GM18870 (cell line): ENCODE measurements around the gene CUX1.
"Not testable (repeated sequence)": the region's sequence is repeated elsewhere in the genome, so short reads cannot be mapped to it uniquely, and the experiment has no call there.

ENCODE experiments used
- ATAC-seq: cut with Tn5 transposase; IDR thresholded peaks from one replicate; pipeline ENCODE4 v1.9.1; 2021; ENCODE audit warnings: moderate library complexity; ENCODE audit not compliant: unreplicated experiment

The CUX1 gene

DNA sequence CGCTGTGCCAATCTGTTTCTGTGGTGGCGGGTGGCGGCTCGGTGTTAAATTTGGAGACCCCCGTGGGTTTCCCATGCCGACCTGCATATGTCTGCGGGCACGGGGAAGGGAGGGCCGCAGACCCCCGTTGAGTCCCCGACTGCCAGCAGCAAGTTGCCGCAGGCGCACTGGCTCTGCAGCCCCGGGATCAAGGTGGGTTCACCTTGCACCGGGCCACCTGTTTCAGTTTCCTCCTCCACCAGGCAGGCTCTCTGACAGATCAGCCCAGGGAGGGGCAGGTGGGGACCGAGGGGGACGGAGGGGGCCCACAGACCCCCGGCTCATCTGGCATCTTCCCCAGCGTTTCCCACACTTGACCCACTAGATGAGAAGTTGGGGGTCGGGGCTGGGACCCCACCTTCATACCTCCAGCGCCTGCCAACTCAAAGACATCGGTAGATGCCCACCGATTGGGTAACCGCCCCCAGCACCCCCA is 95.9 kb downstream of the CUX1 start:
- ATAC-seq = no peak

DNA sequence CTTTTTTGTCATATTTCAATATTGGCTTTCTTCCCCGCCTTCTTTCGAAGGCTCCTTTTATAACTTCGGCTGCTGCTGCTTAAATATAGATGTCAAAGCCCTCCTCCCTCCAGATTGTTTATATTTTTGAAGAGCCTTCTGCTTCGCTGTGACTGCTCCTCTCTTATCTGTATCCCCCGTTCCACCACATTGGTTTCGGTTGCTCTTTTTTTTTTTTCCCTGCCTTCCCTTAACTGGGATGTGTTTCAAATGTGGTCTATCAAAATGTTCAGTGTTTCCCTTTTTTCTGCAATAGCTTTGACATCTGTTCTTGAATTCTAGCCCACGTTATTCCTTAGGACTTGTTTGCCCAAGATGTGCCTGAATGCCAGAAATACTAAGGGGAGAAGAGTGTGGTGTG is 96.4 kb downstream of the CUX1 start:
- ATAC-seq = no peak

DNA sequence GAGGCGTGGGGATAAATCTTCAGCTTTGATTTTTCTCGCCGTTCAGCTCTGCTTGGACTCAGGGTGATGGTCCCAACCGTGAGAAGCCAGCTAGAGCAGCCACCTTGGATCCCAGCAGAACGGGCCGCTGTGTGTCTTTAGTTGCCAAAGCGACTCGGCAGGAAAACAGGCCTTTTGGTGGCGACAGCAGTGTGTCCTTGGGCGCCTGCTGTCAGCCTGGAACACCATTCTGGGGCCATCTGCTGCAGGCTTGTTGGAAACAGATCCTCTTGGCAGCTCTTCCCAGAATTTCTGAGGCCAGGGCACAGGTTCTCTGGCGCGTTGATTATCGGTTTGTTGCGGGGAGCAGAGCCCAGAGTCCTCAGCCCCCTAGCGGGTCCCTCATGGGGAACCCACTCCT is 97.6 kb downstream of the CUX1 start:
- ATAC-seq = no peak

- no peak for ATAC-seq
Measured at GRCh38 chr7:101916041-101916800, 98.8 kb downstream of the CUX1 start.

GRCh38 chr7:101916876-101917275 is 99.5 kb downstream of the CUX1 start:
- no peak for ATAC-seq

DNA sequence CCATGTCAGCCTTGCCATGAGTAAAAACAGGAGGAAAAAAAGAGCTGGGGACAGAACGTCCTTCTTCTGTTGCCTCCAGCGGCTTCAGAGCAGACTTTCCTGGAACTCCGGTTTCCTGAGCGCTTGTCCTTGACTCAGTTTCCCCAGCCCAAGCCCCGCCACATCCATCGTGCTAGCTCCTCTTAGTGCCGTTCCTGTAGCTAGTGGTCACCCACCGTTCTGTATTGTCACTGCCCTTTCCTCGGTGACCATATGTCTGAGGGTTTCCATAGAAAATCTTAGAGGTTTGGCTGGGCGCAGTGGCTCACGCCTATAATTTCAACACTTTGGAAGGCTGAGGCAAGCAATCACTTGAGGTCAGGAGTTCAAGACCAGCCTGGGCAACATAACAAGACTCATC is 100.1 kb downstream of the CUX1 start:
- no peak for ATAC-seq

DNA sequence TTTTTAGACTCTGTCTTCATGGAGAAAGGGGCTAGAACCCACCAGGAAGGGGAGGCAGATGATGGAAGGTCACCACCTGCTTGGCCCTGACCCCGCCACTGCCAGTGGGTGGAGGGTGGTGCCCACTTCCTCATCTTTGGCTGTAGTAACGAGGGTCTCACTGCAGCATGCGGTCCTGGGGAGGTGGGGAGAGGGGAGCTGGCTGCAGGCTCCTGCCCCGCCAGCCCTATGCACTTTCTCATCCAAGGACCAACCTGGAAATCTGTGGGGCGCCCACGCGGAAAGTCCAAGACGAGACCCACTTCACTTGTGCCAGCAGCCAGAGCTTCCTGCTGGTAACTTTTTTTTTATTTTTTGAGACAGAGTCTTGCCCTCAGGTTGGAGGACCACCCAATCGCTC is 101.0 kb downstream of the CUX1 start:
- no peak for ATAC-seq

DNA sequence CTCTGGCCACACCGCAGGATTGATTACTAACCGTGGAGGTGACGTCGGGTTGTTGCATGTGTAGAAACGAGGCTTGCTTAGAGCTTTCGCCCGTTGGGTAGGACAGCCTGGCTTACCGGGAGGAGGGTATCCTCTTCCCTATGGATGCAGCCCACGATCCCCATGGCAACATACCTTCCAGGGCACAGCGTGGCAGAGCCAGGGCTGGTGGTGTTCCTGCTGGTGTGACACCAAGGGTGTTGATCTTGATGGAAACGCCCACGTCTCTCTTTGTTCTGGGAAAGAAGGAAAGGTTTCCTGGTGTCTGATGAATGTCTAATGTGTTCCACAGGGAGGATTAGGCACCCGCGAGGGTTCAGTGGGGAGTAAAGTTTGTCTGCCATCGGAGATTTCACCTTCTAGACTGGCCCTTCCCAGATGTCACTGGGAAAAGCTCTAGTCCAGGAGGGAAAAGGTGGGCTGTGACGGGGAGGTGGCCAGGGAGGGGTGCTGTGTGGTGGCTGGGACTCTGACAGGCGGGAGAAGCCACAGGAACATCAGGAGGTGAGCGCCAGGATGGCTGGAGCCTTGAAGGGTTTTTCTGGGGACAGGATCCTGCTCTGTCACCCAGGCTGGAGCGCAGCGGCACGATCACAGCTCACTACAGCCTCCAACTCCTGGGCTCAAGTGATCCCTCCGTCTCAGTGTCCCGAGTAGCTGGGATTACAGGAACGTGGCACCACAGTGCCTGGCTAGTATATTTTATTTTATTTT is 102.1 kb downstream of the CUX1 start:
- no peak for ATAC-seq

GRCh38 chr7:101921061-101921460 is 103.6 kb downstream of the CUX1 start:
- ATAC-seq = no peak

GRCh38 chr7:101921546-101922489 is 104.4 kb downstream of the CUX1 start:
- ATAC-seq = not testable (repeated sequence)

GRCh38 chr7:101922631-101923601 is 105.5 kb downstream of the CUX1 start:
- ATAC-seq = no peak

DNA sequence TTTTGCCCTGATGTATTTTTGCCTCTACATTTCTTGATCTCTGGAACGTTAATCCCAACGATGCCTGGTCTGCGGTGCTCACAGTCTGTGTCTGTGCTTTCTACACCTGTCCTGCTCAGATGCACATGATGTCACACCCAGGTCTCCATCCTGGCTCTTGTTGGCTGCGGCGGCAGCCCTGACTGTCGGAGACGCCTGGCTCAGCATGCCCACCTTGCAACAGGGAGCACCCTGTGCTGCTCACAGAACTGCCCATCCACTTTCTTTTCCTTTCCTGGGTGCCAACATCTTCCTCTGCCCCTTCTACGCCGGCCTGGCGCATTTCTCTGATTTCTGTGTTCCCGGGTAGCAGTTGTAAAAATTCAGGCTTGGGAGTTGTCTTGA is 106.2 kb downstream of the CUX1 start:
- no peak for ATAC-seq

DNA sequence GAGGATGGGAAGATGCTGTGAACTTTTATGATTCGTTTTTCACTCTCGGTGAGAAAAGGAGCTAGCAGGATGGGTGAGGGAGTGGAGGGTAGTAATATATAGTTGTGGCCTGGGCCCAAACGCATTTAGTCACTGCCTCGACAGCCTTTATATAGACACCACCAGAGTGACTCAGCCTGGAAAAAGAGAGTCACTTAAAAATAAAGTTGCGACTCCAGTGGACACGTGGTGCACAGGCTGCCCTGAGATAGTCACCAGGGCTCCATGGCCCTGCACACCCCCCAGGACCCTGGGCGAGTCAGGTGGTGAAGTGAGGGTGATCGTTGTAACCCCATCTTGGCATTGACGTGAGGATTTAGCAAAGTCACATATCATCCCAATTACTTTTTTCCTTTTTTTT is 106.7 kb downstream of the CUX1 start:
- no peak for ATAC-seq

DNA sequence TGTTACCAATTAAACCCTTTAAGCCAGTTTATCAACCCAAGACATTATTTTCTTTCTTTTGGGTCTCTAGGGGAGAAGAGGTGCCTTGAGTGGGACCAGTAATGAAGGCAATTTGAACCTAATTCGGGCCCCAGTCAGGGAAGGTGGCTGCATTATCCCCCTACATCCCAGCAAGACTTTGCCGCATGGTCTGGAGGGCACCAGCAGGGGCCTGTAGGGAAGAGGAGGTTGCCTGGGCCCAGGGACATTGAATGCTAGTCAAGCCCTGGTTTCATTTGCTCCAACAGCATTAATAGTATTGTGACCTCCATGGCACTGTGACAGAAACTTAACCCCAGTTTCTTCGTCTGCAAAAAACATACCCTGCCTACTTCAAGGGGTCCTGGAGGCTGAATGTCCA is 108.8 kb downstream of the CUX1 start:
- no peak for ATAC-seq

DNA sequence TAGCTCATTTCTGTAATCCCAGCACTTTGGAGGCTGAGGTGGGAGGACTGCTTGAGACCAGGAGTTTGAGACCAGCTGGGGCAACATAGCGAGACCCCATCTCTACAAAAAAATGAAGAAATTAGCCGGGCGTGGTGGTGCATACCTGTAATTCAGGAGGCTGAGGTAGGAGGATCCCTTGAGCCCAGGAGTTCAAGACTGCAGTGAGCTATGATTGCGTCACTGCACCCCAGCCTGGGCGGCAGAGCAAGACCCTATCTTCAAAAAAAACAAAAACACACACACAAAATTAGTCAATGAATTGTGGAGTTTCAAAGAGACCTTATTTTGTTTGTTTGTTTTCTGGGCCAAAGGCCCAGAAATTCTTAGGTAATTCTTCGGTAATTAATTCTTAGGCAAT is 110.0 kb downstream of the CUX1 start:
- no peak for ATAC-seq

- no peak for ATAC-seq
Measured at GRCh38 chr7:101927802-101928201, 110.4 kb downstream of the CUX1 start.

DNA sequence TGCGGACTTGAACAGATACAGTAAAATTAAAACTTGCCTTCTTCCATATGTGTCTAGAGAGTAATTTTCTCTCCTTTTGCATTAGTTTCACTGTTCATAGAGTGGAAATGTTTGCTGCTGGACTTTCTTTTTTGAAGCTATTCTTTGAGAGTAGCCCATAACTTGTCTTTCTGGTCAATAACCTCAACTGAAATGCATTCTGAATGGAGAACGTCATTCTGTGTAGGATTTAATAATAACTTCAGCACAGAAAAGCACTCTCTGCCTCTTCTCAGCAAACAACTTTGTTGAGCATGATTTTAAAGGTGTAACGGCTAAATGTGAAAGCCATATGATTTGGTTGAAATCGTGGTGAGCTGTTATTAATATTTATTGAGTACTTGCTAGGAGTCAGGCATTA is 111.8 kb downstream of the CUX1 start:
- no peak for ATAC-seq

GRCh38 chr7:101929911-101930310 is 112.5 kb downstream of the CUX1 start:
- not testable (repeated sequence) for ATAC-seq

DNA sequence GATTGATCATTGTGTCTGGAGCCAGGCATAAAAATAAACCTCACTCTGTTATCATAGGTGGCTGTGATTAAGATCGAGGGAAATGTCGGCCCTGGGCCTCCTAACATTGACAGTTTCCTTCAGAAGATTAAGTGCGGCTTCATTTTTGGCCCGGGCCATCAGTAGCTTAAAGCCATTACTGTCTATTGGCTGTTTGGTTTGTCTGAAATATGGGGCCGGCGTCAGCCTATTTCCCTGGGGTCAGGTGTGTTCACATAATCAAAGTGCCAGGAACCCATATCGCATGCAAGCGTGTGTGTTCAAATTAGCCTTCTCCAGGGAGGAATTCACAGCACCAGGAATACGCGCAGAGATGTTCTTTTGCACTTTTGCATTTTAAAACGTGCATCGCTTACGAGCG is 114.7 kb downstream of the CUX1 start:
- ATAC-seq = no peak

DNA sequence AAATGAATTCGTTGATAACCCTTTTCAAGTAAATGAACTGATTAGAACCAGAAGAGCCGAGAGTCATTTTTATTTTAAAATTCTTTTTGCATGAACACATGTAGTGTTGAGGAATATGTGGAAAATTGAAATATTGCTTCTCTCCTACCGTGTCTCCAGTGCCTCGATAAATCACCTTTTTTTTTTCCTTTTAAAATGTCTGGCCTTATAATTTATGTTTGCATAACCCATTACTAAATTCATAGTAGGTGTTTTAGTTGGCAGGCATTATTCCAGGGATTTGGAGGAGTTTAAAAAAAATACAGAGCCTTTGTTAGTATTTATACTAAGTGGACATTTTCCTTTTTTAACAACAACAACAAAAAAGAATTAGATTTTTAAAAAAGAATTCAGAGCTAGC is 115.6 kb downstream of the CUX1 start:
- ATAC-seq = no peak
